GM20431 (cell line): ENCODE results near the gene SIM1.

ENCODE experiments used
- in situ Hi-C: fragments of 300-500 bp; cut with MseI, MboI; formaldehyde crosslinking; loops from one replicate; pipeline ENCODE4 v1.15.0; 2020; ENCODE audit warnings: low sequenced_read_pairs; ENCODE audit not compliant: unreplicated experiment

Gene SIM1

DNA sequence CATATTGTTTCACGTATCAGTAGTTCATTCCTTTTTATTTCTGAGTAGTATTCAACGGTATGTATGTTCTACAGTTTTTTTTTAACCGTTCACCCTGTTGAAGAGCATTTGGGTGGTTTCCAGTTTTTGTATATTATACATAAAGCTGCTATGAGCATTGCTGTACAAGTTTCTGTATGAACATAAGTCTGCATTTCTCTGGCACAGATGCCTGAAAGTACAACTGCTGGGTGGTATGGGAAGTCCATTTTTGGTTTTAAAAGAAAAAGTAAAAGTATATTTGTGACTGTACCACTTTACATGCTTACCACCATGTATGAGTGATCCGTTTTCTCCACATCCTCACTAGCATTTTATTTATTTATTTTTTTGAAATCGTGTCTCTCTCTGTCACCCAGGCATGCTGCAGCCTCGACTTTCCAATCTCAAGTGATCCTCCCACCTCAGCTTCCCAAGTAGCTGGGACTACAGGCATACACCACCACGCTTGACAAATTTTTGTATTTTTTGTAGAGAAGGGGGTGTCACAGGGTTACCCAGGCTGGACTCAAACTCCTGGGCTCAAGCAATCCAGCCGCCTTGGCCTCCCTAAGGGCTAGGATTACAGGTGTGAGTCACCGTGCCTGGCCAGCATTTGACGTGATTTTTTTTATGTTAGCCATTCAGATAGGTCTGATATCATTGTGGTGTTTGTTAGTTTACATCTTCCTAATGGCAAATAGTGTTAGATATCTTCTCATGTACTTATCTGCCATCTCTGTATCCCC, 11.0 kb upstream of the SIM1 start:
- in situ Hi-C loops, result loop anchor here (25.0 kb wide), 1 partner anchor 187 kb away; no protein-coding TSS in a partner anchor

DNA sequence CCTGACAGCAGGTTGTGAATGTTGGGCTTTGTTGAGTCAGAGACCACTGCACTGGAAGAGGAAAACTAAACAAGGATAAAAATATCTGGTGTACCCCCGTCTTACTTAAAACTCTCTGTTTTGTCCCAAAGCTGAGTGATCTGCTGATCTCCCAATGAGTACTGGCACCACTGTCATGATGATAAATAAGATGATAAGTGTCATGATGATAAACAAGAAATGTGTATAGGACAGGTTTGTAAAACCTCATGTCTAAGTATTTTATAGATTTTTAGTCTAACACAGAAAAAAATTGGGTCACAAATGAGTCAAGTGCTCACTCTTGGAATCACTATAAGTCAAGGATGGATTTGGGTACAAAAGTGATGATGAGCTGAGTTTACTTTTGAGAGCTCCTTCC, 8.5 kb upstream of the SIM1 start:
- in situ Hi-C loops, result no loop called here

DNA sequence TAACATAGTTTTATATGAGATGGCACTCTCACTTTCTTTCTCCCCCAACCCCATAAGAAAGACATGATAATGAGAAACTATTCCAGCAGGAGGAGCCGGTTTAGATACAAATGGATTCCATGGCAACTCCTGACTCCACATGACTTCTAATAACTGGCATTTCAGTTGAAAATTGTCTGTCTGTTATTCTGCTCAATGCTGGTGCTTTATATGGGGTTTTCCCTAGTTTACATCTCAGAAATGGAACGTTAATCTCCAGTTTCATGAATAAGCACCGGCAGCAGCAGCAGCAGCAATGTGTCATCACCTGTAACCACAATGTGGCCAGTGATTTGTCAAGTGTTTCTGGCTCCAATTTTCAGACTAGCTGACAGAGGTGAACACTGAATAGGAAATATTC, 8.0 kb upstream of the SIM1 start:
- in situ Hi-C loops, result no loop called here

DNA sequence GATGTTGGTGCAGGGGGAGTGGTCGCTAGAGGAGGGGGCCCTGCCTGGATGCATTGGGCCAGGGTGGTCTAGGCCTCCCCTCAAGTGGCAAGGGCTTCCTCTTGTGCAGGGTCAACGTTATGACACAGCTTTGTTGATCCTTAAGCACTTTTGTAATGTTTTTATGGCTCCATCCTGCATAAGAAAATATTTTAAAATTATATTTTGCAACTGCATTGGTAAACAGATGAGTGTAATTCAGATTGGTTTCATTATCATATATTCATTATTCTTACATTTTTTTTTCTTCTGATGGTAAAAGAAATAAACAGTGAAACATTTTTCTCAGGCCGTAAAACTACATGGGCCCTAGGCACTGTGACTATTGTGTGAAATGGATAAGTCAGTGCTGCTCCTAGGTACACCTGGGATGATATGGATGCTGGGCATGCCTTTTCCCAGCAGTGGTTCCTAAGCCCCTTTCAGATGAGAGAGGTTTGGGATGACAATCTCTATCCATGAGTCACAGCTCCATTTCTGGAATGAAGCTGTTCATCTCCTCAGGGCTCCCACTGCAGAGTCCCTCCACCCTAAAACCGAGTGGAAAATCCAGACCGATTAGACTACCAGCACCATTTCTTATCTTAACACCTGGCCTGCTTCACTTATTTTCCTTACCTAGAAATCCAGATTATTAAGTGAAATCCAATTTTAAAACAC, 5.8 kb upstream of the SIM1 start:
- in situ Hi-C loops, result no loop called here

DNA sequence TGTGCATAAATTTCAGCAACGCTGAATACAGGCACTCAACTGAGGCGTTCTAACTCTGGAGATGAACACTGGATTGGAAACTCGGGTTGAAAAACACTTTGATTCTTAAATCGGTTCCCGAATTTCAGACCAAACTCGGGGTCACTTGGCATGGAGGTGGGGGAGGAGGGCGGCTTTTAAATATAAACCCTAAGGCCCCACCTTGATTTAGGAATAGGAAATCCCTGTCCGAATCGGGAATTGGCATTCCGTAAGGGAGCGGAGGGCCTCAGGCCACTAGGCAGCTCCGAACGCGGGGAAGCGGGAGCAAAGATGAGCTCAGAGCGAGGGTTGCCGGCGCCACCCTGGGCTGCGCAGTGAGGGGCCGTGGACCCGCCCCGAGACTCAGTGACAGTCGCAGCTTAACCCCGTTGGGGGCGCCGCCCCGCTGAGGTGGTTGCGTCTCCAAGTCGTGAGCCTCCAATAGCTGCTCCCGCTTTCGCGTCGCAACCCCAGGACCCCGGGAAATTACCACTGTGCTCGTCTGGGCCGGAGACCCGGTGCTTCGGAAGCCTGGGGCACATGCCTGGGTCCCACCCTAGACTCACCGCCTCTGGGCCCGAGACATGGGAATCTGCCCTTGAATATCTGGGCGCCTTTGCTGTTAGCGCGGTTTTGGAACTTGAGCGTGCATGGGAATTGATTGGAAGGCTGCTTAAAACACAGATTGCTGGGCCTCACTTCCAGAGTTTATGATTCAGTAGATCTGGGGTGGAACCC, 4.6 kb upstream of the SIM1 start:
- in situ Hi-C loops, result no loop called here

DNA sequence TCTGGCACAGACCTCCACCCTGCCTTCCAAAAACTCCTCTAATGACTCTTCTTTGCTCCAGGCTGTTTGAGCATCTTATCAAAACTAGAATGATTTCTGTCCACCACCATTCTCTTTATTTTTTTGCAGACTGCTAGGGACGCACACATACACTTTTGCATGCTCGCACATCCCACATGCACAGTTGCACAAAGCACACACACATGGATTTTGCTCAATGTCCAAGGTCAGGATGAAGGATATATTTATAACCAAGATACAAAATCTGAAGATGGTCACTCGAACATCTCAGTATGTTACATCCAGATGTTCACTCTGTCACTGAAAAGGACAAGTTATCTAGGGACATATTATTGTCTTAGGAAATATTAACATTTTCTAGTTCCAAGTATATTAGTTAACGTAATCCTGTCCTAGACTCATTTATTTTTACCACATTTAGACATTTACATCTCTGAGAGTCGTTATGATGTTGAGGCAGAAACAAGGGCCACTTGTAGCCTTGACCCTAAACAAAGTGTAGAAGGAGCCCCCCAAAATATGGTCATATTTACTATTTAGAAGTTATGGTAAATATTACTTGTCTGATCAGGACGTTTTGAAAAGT, 3.4 kb upstream of the SIM1 start:
- in situ Hi-C loops, result no loop called here

DNA sequence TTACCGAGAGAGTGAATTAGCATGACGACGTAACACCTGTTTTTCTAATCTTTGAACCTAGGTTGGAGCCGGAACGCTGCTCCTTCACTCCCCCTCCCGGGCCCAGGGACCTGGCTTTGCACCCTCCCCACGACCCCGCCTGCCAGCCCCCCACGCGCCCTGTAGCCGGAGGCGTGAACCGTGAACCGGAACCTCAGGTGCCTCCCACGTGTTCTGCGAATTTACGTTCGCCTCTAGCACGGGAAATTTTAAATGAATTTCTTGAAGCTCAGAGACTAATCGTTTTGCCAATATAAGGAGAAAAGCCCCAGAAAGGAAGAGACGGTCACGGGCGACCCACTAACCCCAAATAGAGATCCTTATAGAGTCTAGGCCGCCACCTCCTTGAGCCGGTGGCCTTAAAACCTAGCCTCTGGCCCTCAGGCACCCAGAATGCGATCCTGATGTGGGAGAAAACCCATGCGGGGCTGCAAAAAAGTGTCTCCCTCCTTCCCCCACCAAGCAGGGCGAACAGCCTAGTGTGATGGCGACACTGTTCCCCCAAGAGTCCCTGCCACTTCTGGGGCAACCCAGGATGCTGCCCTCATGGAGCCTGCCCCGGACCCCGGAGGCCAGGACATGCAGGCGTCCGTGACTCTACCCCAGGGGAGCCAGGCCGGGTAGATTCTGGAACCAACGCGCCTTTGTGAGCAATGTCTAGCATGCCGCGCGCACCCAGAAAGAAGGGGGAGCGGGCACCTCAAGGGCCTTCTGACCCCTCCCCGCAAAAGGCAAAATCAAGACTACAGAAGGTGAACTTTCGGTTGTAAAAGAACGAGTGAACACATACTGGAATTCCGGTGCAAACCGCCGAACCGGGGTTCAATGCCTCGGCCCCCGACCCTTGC, 2.7 kb upstream of the SIM1 start:
- in situ Hi-C loops, result no loop called here

DNA sequence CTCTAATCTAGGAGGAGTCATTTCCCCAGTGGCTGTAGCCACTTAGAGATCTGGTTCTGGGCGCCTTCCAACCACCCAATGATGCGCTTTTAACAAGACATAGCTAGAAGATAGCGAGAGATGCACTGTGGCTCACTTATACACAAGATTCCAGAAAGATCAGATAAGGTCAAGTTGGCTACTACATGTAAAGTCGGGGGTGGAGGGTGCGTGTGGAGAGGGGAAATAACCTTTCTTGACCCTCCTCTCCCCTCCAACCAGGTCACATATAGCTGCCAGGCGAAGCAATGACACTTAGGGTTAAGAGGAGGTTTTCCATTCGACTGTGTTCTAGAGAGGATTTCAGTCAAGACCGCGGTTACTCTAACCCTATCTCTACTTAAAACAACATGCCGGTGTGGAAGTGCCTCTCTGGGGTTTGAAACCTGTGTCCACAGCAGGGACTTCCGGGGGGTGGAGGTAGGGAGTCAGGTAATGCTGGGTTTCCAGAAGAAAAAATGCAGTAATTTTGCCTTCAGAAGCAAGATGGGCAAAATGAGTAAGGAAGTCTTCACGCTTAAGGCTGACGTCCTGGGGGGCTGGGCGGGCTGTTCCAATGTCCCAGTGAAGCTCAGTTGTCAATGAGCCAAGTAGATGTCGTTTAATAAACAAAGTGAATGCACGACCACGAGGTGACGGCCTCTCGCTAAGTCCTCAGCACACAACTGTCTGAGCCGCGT, 1.8 kb upstream of the SIM1 start:
- in situ Hi-C loops, result no loop called here

DNA sequence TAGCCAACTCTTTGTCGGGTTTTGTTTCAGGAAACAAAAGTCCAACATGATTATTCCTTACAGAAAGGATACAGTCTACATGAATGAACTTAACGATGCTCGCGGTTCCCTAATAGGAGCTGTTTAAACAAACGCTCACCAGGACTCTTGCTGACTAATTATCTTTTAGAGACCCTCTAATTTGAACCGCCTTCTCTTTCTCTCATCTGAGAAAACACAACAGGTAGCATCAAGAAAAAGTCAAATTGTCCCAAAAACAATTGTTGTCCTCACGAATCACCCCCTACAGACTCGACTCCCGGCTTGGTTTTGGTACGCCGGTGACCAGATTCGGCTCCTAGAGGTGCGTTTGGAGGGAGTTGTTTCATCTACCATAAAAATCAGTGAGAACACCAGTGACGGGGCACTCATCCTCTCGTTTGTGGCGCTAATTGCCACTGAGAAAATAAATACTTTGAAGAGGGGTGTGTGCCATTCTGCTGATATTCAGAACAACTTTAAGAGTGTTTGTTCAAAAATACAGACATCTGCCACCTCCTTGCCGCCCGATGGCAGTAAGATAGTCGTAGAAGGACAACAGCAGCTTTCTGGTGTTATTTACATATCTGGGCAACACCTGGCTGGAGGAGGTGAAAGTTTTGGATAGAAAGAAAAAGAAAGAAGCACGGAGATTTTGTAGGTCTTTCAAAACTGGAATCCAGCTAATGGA, 1.1 kb upstream of the SIM1 start:
- in situ Hi-C loops, result no loop called here

DNA sequence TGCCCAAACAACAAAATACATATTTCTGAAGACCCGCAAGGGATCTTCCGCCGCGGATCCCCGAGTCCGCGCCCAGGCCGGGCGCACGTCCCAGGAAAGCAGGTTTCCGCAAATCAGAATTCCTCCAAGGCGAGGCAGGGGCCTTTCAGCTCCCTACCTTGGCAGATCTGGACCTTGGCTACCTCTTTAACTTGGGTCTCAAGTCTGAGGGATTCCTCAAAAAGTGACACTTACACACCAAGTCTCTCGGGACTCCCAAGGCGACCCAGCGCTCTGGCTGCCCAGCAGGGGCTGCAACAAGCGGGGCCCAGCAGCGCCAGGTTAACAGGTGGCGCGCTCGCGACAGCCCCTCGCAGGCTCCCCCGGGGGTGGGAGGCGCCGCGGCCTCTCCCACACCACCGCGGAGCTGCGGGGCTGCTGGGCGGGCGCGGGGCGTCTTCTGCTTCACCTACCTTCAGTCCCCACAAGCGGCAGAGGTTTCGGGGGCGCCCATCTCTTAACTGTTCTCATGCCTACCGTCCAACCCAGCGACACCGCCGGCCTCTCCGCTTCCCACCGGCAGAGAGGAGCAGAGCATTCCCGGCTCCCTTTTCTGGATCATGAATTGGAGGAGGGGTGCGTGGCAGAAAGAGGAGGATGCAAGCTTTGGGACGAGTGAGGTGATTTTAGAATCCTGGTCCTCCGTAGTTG, 414 bp downstream of the SIM1 start:
- in situ Hi-C loops, result no loop called here

DNA sequence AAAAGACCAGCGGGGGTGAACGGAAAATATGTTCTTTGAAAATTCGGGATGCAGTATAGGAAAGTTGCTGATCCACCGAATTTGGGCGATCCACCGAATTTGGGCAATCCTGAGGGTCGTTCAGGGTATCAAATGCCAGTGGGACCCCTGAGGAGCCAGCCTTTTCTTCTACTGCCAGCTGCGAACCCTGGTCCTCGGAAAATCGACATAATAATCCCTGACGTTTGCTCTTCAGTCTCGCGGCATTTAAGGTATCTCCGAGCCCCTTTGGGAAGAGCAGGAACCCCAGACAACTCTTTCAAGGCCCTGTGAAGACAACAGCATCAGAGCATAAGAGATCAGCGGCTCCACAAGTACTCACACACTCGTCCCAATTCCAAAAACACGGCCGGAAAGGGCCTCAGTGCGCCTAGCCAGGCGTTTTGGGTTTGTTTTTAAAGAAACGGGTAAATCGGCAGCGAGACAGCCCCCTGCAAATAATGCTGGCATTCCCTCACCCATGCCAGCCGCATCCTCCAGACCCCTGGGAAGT, 1.0 kb downstream of the SIM1 start:
- in situ Hi-C loops, result no loop called here

DNA sequence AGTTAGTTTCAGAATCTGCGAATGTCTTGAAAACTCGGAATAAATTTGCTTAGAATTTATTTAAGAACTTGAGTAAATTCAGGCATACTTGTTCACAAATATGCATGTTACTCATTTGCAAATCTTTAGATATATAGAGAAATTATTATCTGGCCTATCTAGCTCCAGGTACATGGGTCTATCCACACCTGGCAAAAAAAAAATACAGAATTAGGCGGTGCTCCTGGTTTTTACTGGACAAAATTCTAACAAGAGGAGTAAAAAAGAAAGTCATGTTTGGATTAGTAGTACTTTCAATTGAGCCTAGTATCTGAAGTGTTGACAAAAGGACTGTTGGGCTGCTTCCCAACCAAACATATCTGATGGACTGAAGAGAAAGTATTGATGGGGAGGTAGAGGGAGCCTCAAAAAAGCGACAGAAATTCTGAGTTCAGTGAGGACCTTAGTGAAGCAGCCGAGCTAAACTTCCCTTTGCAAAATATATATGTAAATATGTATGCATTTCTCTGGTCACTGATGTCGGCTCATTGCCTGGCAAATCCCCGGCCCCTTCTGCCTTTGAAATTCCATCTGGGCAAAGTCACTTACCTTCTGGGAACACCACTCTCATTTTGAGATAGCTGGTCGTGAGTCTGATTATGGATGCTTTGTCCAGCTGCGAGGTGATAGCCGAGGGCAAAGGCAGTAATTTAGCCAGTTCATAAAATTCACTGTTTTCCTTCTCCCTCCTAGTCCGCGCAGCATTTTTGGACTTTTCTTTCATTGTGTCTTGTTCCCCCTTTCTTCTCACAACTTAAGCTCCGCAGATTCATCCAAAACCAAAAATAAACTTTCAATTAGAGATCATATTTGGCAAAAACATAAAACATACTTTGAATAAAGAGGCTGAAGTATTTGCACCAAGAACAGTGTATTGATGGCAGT, 1.8 kb downstream of the SIM1 start:
- in situ Hi-C loops, result no loop called here

DNA sequence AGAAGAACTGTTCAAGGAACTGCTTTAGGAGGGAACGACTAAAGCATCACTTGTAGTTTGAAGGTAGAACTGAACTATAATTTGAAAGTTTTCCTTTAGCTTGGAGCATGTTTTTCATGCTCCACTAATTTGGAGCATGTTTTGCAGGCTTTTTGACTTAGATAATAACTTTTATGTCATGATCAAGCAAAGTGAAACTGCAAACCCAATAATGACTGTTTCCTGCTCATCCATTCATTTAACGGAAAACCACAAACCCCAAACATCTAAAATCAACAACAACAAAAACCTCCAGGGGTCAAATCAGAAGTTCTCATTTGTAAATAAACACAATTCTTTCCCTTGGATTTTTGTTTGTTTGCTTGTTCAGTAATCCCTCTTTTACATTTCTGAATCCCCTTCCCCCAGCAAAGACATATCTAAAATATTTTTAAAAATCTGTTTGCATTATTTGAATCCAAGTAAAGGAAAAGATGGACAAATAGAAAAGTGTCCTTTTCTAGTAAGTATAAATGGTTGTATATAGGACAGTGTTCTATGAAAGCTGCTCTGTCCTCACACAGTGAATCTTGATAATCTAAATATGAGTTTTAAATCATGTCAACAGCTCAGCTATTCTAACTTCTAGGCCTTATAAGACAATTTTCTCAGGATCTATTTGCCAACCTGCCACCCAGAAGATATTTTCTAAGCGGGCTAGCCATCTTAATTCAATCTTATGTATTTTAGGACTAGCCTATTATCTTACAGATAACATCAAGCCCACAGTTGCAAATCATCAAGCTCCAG, 2.6 kb downstream of the SIM1 start:
- in situ Hi-C loops, result no loop called here

DNA sequence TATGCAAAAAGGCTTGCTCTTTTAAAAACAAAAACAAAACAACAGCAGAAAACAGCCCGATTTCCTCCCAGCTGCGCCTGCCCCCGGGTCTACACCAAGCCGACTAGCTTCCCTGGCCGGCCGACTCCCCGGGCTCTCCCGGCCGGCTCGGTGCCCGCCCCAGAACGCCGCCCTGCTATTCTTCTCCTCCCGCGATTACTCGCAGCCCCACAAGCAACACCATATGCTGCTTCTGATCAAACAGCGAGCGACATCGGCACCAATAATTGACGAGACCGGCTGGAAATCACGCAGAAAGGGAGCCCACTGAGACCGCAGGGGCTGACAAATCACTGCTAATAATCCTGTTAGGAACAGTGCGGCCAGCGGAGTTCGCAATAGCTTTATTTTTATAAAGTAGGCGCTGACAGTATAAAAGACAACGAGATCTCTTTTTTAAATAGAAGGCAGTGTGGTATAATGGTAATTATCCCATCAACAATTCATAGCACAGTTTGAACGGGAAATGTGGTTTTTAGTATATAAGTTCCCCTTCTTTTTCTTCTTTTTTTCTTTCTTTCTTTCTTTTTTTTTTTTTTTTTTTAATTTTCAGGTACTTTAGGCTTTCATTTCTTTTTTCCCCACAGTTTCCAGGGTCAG, 3.3 kb downstream of the SIM1 start:
- in situ Hi-C loops, result no loop called here

DNA sequence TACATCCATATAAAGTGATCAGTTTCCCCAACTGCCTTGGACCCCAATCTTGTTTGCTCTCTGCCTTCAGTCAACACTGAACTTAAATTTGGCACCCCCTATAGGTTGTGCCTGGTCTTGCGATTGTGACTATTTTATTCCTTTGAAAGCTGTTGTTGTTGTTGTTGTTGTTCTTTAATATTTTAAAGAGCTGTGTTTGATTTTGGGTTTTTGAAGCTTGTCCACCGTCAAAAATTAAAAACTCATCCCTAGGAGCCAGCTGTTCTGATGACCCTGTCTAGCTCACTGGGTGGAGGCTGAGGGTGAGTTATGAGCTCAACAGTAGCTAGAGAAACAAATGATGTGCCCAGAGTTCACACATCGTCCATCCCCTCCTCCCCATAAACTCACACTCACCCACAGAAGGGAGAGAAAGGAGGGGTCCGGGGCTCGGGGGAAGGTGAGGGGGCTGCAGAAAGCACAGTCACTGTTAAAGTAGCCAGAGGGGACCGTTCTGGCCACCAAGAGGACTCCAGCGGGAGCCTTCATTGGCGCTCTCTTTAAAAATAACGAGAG, 4.0 kb downstream of the SIM1 start:
- in situ Hi-C loops, result no loop called here
